ENCODE measurements around the gene MRPL54. TPM values are rescaled to one million over a fixed set of nuclear protein-coding genes. Genes with fewer than 3 reads are reported as not detected.

MRPL54 gene
- total RNA-seq, 1 experiment from 2014 or later: 67.1 TPM

GRCh38 chr19:3738477-3739220, 23.8 kb upstream of the MRPL54 start:
- ChIA-PET POLR2A (interaction anchor here (0.6 kb wide), 1 partner anchor 23 kb away, joined by 3 read pairs; the partner anchor contains the start of gene APBA3), CTCF (no interaction called here), RAD21 (ENCODE audit: low non-redundant PET in 1 of 2, low total read pairs in 2 of 2, uncharacterized antibody in 2 of 2, unreplicated experiment in 2 of 2) (no interaction called here)
- Histone ChIP-seq H3K9ac (ENCODE audit: low read length) (no peak overlapping the region), H3K9me3 (ENCODE audit: control insufficient read depth in 1 of 2, insufficient read depth in 1 of 2, low read depth in 1 of 2, low read length in 2 of 2) (no peaks in the 10 kb centered on the region), H3K27ac (ENCODE audit: low read depth, low read length) (no peak overlapping the region), H4K20me1 (ENCODE audit: insufficient read depth) (no peaks in the 10 kb centered on the region), H2AFZ (ENCODE audit: low read depth, low read length, poor library complexity, severe bottlenecking) (no peak overlapping the region), H3K27me3 (ENCODE audit: insufficient read depth, low read length) (no peaks in the 10 kb centered on the region), H3K4me3 (replicated peaks in 1 of 2; ENCODE audit: low read depth in 1 of 2, low read length in 2 of 2) (no peak overlapping the region), H3K79me2 (ENCODE audit: insufficient read depth, low read length) (no peaks in the 10 kb centered on the region), H3K4me2 (ENCODE audit: low read length) (no peak overlapping the region), H3K9me2 (ENCODE audit: insufficient read depth) (no peaks in the 10 kb centered on the region), H3K4me1 (ENCODE audit: control insufficient read depth in 1 of 2, insufficient read depth in 2 of 2, low read length in 2 of 2) (no peaks in the 10 kb centered on the region), H3K36me3 (ENCODE audit: control insufficient read depth in 1 of 2, insufficient read depth in 2 of 2, low read length in 2 of 2) (peaks cover 0 to 3% of the 10 kb centered on the region in 2 experiments; a peak in 2 of 4 replicates)
- no TSS peak for BruUV-seq (replicated peaks)
- intact Hi-C loops (cut with micrococcal nuclease): no loop called here
- no peak for TF ChIP-seq CEBPB (IDR thresholded peaks at IDR 0.05; ENCODE audit: low read depth)
- DNase-seq (ENCODE audit: low read depth, low spot score) (no peak), ATAC-seq (no peak)

DNA sequence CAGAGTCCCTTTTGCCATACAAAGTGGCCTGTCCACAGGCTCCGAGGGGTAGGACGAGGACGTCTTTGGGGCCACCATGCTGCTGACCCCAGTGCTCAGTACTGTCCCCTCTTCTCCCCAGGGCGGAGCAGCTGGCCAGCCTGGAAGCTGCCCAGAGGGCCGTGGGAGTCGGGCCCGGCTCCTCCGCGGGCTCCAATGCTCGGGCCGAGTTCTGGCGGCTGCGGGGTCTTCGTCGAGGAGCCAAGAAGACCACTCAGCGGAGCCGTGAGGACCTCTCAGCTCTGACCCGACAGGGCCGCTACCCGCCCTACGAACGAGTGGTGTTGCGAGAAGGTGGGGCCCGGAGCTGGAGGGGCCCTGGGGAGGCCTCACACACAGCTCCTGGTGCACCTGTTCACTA, 22.1 kb upstream of the MRPL54 start:
- H3K9ac ChIP-seq (ENCODE audit: low read length): no peak overlapping the region
- ATAC-seq (no peak), DNase-seq (ENCODE audit: low read depth, low spot score) (no peak)
- no peaks in the 10 kb centered on the region for H3K79me2 ChIP-seq (ENCODE audit: insufficient read depth, low read length)
- no peaks in the 10 kb centered on the region for H4K20me1 ChIP-seq (ENCODE audit: insufficient read depth)
- no peak overlapping the region for H2AFZ ChIP-seq (ENCODE audit: low read depth, low read length, poor library complexity, severe bottlenecking)
- H3K27me3 ChIP-seq (ENCODE audit: insufficient read depth, low read length): no peaks in the 10 kb centered on the region
- no peaks in the 10 kb centered on the region for H3K4me1 ChIP-seq (ENCODE audit: control insufficient read depth in 1 of 2, insufficient read depth in 2 of 2, low read length in 2 of 2)
- no peaks in the 10 kb centered on the region for H3K9me3 ChIP-seq (ENCODE audit: control insufficient read depth in 1 of 2, insufficient read depth in 1 of 2, low read depth in 1 of 2, low read length in 2 of 2)
- H3K9me2 ChIP-seq (ENCODE audit: insufficient read depth): no peaks in the 10 kb centered on the region
- H3K36me3 ChIP-seq (ENCODE audit: control insufficient read depth in 1 of 2, insufficient read depth in 2 of 2, low read length in 2 of 2): peaks cover 0 to 3% of the 10 kb centered on the region in 2 experiments; a peak in 1 of 4 replicates
- BruUV-seq (replicated peaks): no TSS peak
- intact Hi-C loops (cut with micrococcal nuclease): no loop called here
- ChIA-PET CTCF (no interaction called here), POLR2A (no interaction called here), RAD21 (ENCODE audit: low non-redundant PET in 1 of 2, low total read pairs in 2 of 2, uncharacterized antibody in 2 of 2, unreplicated experiment in 2 of 2) (no interaction called here)
- no peak overlapping the region for H3K4me2 ChIP-seq (ENCODE audit: low read length)
- TF ChIP-seq, protein P1, sequence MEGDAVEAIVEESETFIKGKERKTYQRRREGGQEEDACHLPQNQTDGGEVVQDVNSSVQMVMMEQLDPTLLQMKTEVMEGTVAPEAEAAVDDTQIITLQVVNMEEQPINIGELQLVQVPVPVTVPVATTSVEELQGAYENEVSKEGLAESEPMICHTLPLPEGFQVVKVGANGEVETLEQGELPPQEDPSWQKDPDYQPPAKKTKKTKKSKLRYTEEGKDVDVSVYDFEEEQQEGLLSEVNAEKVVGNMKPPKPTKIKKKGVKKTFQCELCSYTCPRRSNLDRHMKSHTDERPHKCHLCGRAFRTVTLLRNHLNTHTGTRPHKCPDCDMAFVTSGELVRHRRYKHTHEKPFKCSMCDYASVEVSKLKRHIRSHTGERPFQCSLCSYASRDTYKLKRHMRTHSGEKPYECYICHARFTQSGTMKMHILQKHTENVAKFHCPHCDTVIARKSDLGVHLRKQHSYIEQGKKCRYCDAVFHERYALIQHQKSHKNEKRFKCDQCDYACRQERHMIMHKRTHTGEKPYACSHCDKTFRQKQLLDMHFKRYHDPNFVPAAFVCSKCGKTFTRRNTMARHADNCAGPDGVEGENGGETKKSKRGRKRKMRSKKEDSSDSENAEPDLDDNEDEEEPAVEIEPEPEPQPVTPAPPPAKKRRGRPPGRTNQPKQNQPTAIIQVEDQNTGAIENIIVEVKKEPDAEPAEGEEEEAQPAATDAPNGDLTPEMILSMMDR (IDR thresholded peaks at IDR 0.05 in 2 of 3, conservative IDR thresholded peaks at IDR 0.05 in 1 of 3; ENCODE audit: borderline replicate concordance in 1 of 3, insufficient read depth in 1 of 3, low read depth in 2 of 3, low read length in 2 of 3): no peak
- TF ChIP-seq SP1 (IDR thresholded peaks at IDR 0.05; ENCODE audit: low read depth): no peak
- TF ChIP-seq ZFX (IDR thresholded peaks at IDR 0.05): no peak
- TF ChIP-seq YY1 (IDR thresholded peaks at IDR 0.05; ENCODE audit: extremely low read depth, insufficient replicate concordance, low read depth, low read length): no peak
- TF ChIP-seq, protein P2, sequence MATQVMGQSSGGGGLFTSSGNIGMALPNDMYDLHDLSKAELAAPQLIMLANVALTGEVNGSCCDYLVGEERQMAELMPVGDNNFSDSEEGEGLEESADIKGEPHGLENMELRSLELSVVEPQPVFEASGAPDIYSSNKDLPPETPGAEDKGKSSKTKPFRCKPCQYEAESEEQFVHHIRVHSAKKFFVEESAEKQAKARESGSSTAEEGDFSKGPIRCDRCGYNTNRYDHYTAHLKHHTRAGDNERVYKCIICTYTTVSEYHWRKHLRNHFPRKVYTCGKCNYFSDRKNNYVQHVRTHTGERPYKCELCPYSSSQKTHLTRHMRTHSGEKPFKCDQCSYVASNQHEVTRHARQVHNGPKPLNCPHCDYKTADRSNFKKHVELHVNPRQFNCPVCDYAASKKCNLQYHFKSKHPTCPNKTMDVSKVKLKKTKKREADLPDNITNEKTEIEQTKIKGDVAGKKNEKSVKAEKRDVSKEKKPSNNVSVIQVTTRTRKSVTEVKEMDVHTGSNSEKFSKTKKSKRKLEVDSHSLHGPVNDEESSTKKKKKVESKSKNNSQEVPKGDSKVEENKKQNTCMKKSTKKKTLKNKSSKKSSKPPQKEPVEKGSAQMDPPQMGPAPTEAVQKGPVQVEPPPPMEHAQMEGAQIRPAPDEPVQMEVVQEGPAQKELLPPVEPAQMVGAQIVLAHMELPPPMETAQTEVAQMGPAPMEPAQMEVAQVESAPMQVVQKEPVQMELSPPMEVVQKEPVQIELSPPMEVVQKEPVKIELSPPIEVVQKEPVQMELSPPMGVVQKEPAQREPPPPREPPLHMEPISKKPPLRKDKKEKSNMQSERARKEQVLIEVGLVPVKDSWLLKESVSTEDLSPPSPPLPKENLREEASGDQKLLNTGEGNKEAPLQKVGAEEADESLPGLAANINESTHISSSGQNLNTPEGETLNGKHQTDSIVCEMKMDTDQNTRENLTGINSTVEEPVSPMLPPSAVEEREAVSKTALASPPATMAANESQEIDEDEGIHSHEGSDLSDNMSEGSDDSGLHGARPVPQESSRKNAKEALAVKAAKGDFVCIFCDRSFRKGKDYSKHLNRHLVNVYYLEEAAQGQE (IDR thresholded peaks at IDR 0.05; ENCODE audit: low read depth): no peak
- H3K4me3 ChIP-seq (replicated peaks in 1 of 2; ENCODE audit: low read depth in 1 of 2, low read length in 2 of 2): no peak overlapping the region
- H3K27ac ChIP-seq (ENCODE audit: low read depth, low read length): no peak overlapping the region

Data from HCT116 (cell line).